VCaP (cell line): ENCODE results near the gene GPANK1.
A peak's percentile ranks its signal among the peaks of the same experiment; 100 is the strongest.

Experiments used
- H3K27ac ChIP-seq: fragments of 450-650 bp; 2 replicates; pipeline ENCODE4 v1.5.1; 2017
- TF ChIP-seq, protein P1 (sequence below): fragments of 450-650 bp; conservative IDR thresholded peaks from 2 replicates; pipeline ENCODE4 v1.5.1; 2017; ENCODE audit warnings: mild to moderate bottlenecking, moderate library complexity

GPANK1 gene

DNA sequence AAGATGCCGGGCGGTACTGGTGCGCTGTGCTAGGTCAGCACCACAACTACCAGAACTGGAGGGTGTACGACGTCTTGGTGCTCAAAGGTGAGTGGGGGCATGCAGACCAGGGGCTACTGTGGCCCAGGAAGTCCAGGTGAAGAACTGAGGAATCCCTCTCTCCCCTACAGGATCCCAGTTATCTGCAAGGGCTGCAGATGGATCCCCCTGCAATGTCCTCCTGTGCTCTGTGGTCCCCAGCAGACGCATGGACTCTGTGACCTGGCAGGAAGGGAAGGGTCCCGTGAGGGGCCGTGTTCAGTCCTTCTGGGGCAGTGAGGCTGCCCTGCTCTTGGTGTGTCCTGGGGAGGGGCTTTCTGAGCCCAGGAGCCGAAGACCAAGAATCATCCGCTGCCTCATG, 42.9 kb upstream of the GPANK1 start:
- no peak overlapping the region for H3K27ac ChIP-seq
- TF ChIP-seq, protein P1, sequence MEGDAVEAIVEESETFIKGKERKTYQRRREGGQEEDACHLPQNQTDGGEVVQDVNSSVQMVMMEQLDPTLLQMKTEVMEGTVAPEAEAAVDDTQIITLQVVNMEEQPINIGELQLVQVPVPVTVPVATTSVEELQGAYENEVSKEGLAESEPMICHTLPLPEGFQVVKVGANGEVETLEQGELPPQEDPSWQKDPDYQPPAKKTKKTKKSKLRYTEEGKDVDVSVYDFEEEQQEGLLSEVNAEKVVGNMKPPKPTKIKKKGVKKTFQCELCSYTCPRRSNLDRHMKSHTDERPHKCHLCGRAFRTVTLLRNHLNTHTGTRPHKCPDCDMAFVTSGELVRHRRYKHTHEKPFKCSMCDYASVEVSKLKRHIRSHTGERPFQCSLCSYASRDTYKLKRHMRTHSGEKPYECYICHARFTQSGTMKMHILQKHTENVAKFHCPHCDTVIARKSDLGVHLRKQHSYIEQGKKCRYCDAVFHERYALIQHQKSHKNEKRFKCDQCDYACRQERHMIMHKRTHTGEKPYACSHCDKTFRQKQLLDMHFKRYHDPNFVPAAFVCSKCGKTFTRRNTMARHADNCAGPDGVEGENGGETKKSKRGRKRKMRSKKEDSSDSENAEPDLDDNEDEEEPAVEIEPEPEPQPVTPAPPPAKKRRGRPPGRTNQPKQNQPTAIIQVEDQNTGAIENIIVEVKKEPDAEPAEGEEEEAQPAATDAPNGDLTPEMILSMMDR = no peak

DNA sequence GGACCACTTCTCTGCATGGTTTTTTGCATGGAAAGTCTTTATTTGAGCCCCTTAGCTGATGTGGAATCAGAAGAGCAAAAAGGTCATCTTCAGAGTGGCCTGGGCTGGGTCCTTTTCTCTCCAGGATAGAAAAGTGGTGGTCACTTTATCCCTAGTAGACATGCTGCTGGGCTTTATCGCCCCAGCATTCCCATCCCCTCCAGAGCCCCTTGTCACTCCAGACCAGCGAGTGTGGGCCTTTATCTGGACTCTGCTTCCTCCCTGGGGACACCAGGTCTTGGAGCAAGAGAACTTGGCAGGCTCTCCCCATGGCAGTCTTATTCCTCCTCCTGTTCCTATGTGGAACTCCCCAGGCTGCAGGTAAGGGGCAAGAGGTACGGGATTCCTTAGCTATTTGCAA, 41.8 kb upstream of the GPANK1 start, which contains the start of gene LY6G6F:
Gene LY6G6F (plus strand): TSS at position 268 of the 400 bp plus-strand sequence. CDS start 41 bp downstream, at position 309.
- H3K27ac ChIP-seq = no peak within 1 kb of the TSS
- TF ChIP-seq, protein P1 = no peak

DNA sequence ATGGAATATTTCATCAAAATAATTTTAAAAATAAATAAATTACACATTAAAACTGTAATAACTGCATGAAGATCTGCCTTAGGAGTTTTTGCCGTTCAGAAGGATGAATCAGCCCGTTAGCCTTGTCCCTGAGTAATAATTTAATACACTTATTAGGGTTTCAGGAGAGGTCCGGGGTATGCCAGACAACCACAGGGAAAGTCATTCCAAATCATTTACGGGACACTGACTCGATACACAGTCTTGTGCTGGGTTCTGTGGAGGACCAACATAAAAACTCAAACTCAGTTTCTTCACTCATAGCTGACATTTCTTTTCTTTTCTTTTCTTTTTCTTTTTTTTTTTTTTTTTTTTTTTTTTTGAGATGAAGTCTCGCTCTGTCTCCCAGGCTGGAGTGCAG, 41.1 kb upstream of the GPANK1 start:
- TF ChIP-seq, protein P1 = no peak
- no peak overlapping the region for H3K27ac ChIP-seq

DNA sequence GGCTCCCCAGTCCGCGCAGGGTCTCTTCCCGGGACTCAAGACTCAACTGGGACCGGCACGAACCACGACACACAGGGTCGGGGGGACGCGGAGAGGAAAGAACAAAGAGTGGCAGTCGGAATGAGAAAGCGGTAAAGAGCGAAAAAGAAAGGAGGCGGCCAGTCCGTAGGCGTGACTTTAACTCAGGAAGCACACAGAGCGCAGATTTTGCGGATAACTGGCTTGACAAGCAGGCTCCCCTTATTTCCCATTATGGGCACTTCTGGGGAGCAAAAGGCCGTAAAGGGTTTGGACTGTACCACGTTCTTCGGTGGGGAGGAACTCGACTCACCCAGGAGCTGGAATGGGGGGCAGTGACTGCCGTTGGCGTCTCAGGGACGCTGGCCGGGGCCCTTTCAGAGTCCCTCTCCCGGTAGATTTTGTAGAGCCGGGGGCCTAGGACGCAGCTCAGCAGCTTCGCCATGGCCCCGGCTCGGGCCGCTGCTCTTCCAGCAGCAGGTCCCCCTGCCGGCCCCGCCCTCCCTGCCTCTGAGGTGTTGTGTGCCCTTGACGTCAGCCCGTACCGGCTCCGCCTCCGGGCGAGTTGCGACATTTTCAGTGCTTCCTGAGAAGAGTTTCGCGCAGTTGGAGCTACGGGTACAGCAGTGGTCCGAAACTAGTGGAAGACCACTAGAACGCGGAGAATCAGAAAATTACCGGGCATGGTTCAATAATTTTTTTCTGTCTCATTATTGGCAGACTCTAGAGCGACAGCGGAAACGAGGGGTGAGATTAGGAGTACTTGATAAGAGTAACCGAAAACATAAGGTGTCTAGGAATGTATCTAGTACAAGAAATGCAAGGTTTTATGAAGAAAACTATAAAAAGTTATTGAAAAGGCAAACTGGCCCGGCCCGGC, 38.3 kb upstream of the GPANK1 start, which contains the start of gene ABHD16A:
Gene ABHD16A (minus strand): TSS at position 506 of the 898 bp plus-strand sequence. CDS start 43 bp downstream, at position 463.
- H3K27ac ChIP-seq = peak within 1 kb of the TSS; percentile 85
- TF ChIP-seq, protein P1 = no peak

DNA sequence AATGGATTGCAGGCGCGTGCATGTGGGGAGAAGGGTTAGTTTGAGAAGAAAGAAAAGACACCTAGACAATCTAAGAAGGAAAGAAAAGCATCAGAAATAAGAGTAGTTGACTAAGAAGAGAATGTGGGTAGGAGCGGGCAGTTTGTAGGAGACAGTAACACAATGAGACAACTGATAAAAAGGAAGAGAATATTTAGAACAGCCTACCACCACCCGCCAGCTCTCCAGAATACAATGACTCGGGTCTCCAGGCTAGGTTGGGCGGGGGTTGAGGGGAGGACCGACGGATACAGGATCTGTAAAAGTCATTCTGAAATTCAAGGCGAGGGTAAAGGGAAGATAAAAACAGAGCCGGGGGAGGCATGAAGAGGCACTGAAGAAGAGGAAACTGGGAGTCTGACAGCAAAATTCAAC, 37.6 kb upstream of the GPANK1 start:
- TF ChIP-seq, protein P1 = no peak
- peak overlapping the region; percentile 85 for H3K27ac ChIP-seq

DNA sequence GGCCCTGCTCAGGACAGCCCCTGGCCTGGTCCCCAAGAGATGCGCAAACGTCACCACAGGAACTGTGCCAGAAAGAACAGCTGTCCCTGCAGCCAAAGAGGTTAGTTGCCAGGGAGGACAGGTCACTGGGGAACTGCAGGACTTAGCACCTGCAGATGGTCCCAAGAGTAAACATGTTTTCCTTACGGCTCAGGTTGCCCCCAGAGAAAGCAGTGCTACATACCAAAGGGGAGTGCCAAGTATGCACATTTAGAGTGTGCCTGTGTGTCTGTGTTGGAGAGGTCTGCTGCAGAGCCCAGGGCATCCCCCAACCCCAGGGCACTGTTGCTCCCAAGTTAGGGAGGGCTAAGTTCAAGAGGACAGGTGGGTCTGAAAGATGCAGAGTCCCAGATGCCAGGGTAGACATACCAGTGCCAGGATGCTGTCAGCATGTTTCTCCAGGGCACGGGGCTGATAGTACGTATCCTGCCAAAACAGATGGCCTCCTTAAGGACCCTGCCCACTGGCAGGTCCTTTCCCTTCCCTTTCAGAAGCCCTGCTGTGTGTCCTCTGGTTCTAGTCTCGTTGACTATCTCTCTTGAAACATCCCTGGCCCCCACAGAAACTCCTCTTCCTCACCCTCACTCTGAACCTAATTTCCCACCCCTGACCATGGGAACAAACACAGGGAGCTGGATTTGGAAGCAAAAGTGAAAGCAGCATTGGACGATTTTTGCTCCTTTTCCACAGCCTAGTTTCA, 37.0 kb upstream of the GPANK1 start:
- peak overlapping the region; percentile 85 for H3K27ac ChIP-seq
- TF ChIP-seq, protein P1 = no peak
